Natural killer cell (primary cell): Measurements from ENCODE around the gene RPP25L. TPM values are rescaled to one million over a fixed set of nuclear protein-coding genes. Genes with fewer than 3 reads are reported as not detected.
A peak's percentile ranks its signal among the peaks of the same experiment; 100 is the strongest.

Experiments used
- ATAC-seq, 3 donors: fragments of 150-1000 bp in 2 of 3; fragments of 200-7000 bp in 1 of 3; cut with Tn5 transposase; 1 replicate in 1 of 3; 2 replicates in 2 of 3; pipeline ENCODE4 v1.10.0; 2021; ENCODE audit warnings: mild to moderate bottlenecking in 2 of 3, moderate library complexity in 2 of 3
- DNase-seq, 2 donors: peaks; one replicate each; pipeline versions ENCODE4 v3.0.0 to v3.0.0-alpha.2; 2013 to 2021; ENCODE audit warnings: mixed read lengths in 1 of 2
- H3K27ac ChIP-seq: one replicate; pipeline ENCODE4 v1.5.1; 2013; ENCODE audit warnings: mild to moderate bottlenecking, low read length
- H3K27me3 ChIP-seq: one replicate; pipeline ENCODE4 v1.6.1; 2013; ENCODE audit warnings: low read length; ENCODE audit not compliant: control insufficient read depth, insufficient read depth
- H3K36me3 ChIP-seq: one replicate; pipeline ENCODE4 v1.6.1; 2013; ENCODE audit warnings: low read length; ENCODE audit not compliant: control insufficient read depth, insufficient read depth
- H3K4me1 ChIP-seq: one replicate; pipeline ENCODE4 v1.6.1; 2013; ENCODE audit warnings: low read length; ENCODE audit not compliant: control insufficient read depth, insufficient read depth
- H3K4me3 ChIP-seq: one replicate; pipeline ENCODE4 v1.5.1; 2013; ENCODE audit warnings: low read length
- H3K9me3 ChIP-seq: one replicate; pipeline ENCODE4 v1.6.1; 2013; ENCODE audit warnings: low read length; ENCODE audit not compliant: control insufficient read depth, insufficient read depth
- H3K27ac Mint-ChIP-seq, 2 donors: one replicate each; pipeline ENCODE4 v1.8.0; 2022; ENCODE audit warnings: mild to moderate bottlenecking in 2 of 2, mixed read lengths in 2 of 2, moderate library complexity in 1 of 2
- H3K27me3 Mint-ChIP-seq, 2 donors: one replicate each; pipeline ENCODE4 v1.8.0; 2022; ENCODE audit warnings: low read depth in 2 of 2, mixed read lengths in 2 of 2
- H3K36me3 Mint-ChIP-seq: one replicate; pipeline ENCODE4 v1.8.0; 2022; ENCODE audit warnings: mixed read lengths
- H3K4me1 Mint-ChIP-seq, 2 donors: one replicate each; pipeline ENCODE4 v1.8.0; 2022; ENCODE audit warnings: mixed read lengths in 2 of 2
- H3K4me3 Mint-ChIP-seq: one replicate; pipeline ENCODE4 v1.8.0; 2022; ENCODE audit warnings: mild to moderate bottlenecking, moderate library complexity, mixed read lengths
- H3K9me3 Mint-ChIP-seq, 2 donors: one replicate each; pipeline ENCODE4 v1.8.0; 2022; ENCODE audit warnings: mixed read lengths in 2 of 2
- CTCF ChIP-seq: fragments of 200-600 bp; IDR thresholded peaks from one replicate; pipeline ENCODE4 v1.8.0; 2022; ENCODE audit warnings: antibody characterized with exemption
- WGBS: methylation state at CpG from one replicate; pipeline ENCODE4 v1.1.7; 2013; ENCODE audit warnings: missing lambda C conversion rate; ENCODE audit not compliant: insufficient coverage; 5-methylcytosine and 5-hydroxymethylcytosine counted together
- intact Hi-C: fragments of 100-400 bp; cut with micrococcal nuclease; formaldehyde crosslinking; loops from one replicate; pipeline ENCODE4 v1.14.2; 2022
- total RNA-seq, 4 donors: library from RNA; stranded (reverse); fragments of 120-200 nt in 1 of 4; gene quantifications; one replicate each; pipeline versions ENCODE4 v1.2.3 to v1.2.4, GENCODE V29; 2013 to 2022

Gene RPP25L
- total RNA-seq, 3 donors from 2014 or later (not counting 1 experiment from before 2014, with no cell fraction given): 9.3 to 15.0 (median 9.8) TPM

- Histone ChIP-seq H3K27ac (no peak overlapping the region), H3K4me3 (no peak overlapping the region), H3K27me3 (peaks cover 68% of the 10 kb centered on the region), H3K4me1 (peaks cover 31% of the 10 kb centered on the region), H3K9me3 (no peaks in the 10 kb centered on the region), H3K36me3 (no peaks in the 10 kb centered on the region)
- DNase-seq: no peak
- Mint-ChIP-seq H3K27ac (no peak overlapping the region), H3K4me3 (no peak overlapping the region), H3K27me3 (peaks cover 63 to 64% of the 10 kb centered on the region in 2 donors), H3K36me3 (peaks cover 8% of the 10 kb centered on the region), H3K4me1 (peaks cover 29 to 40% of the 10 kb centered on the region in 2 donors), H3K9me3 (no peaks in the 10 kb centered on the region)
- intact Hi-C loops: no loop called here
- no peak for ATAC-seq
- whole genome bisulfite sequencing: 79% methylated on average over 3 of the region's 3 CpGs
- no peak for TF ChIP-seq CTCF
These were observed 13.2 kb upstream of the RPP25L start for GRCh38 chr9:34625186-34625486.

- ATAC-seq (no peak), DNase-seq (no peak)
- Mint-ChIP-seq H3K27me3 (peaks cover 58 to 59% of the 10 kb centered on the region in 2 donors), H3K4me3 (no peak overlapping the region), H3K9me3 (no peaks in the 10 kb centered on the region), H3K36me3 (peaks cover 8% of the 10 kb centered on the region), H3K4me1 (peaks cover 35 to 44% of the 10 kb centered on the region in 2 donors), H3K27ac (no peak overlapping the region)
- no peak for TF ChIP-seq CTCF
- Histone ChIP-seq H3K36me3 (no peaks in the 10 kb centered on the region), H3K9me3 (no peaks in the 10 kb centered on the region), H3K27ac (no peak overlapping the region), H3K4me1 (peaks cover 36% of the 10 kb centered on the region), H3K27me3 (peaks cover 64% of the 10 kb centered on the region), H3K4me3 (no peak overlapping the region)
- 17% methylated on average over 39 of the region's 39 CpGs for WGBS
- intact Hi-C loops: no loop called here
These were observed 12.7 kb upstream of the RPP25L start for GRCh38 chr9:34624475-34625185.

- DNase-seq (peak in 1 of 2 donors; percentile 38), ATAC-seq (no peak)
- intact Hi-C loops: no loop called here
- Histone ChIP-seq H3K4me1 (peaks cover 34% of the 10 kb centered on the region), H3K36me3 (no peaks in the 10 kb centered on the region), H3K9me3 (no peaks in the 10 kb centered on the region), H3K27ac (no peak overlapping the region), H3K27me3 (peaks cover 58% of the 10 kb centered on the region), H3K4me3 (no peak overlapping the region)
- Mint-ChIP-seq H3K9me3 (no peaks in the 10 kb centered on the region), H3K27ac (no peak overlapping the region), H3K4me1 (peaks cover 36 to 44% of the 10 kb centered on the region in 2 donors), H3K27me3 (peaks cover 49 to 51% of the 10 kb centered on the region in 2 donors), H3K4me3 (peak overlapping the region; percentile 39), H3K36me3 (peaks cover 5% of the 10 kb centered on the region)
- 8% methylated on average over 55 of the region's 63 CpGs for WGBS
- no peak for TF ChIP-seq CTCF
These were observed 11.7 kb upstream of the RPP25L start for GRCh38 chr9:34623374-34624235.
